Natural killer cell (primary cell): ENCODE data around the gene PEX11A. TPM values are rescaled to one million over a fixed set of nuclear protein-coding genes. Genes with fewer than 3 reads are reported as not detected.

Source experiments
- ATAC-seq, 3 donors: fragments of 150-1000 bp in 2 of 3; fragments of 200-7000 bp in 1 of 3; cut with Tn5 transposase; 1 replicate in 1 of 3; 2 replicates in 2 of 3; pipeline ENCODE4 v1.10.0; 2021; ENCODE audit warnings: mild to moderate bottlenecking in 2 of 3, moderate library complexity in 2 of 3
- DNase-seq, 2 donors: peaks; one replicate each; pipeline versions ENCODE4 v3.0.0 to v3.0.0-alpha.2; 2013 to 2021; ENCODE audit warnings: mixed read lengths in 1 of 2
- H3K27ac ChIP-seq: one replicate; pipeline ENCODE4 v1.5.1; 2013; ENCODE audit warnings: mild to moderate bottlenecking, low read length
- H3K27me3 ChIP-seq: one replicate; pipeline ENCODE4 v1.6.1; 2013; ENCODE audit warnings: low read length; ENCODE audit not compliant: control insufficient read depth, insufficient read depth
- H3K36me3 ChIP-seq: one replicate; pipeline ENCODE4 v1.6.1; 2013; ENCODE audit warnings: low read length; ENCODE audit not compliant: control insufficient read depth, insufficient read depth
- H3K4me1 ChIP-seq: one replicate; pipeline ENCODE4 v1.6.1; 2013; ENCODE audit warnings: low read length; ENCODE audit not compliant: control insufficient read depth, insufficient read depth
- H3K4me3 ChIP-seq: one replicate; pipeline ENCODE4 v1.5.1; 2013; ENCODE audit warnings: low read length
- H3K9me3 ChIP-seq: one replicate; pipeline ENCODE4 v1.6.1; 2013; ENCODE audit warnings: low read length; ENCODE audit not compliant: control insufficient read depth, insufficient read depth
- H3K27ac Mint-ChIP-seq, 2 donors: one replicate each; pipeline ENCODE4 v1.8.0; 2022; ENCODE audit warnings: mild to moderate bottlenecking in 2 of 2, mixed read lengths in 2 of 2, moderate library complexity in 1 of 2
- H3K27me3 Mint-ChIP-seq, 2 donors: one replicate each; pipeline ENCODE4 v1.8.0; 2022; ENCODE audit warnings: low read depth in 2 of 2, mixed read lengths in 2 of 2
- H3K36me3 Mint-ChIP-seq: one replicate; pipeline ENCODE4 v1.8.0; 2022; ENCODE audit warnings: mixed read lengths
- H3K4me1 Mint-ChIP-seq, 2 donors: one replicate each; pipeline ENCODE4 v1.8.0; 2022; ENCODE audit warnings: mixed read lengths in 2 of 2
- H3K4me3 Mint-ChIP-seq: one replicate; pipeline ENCODE4 v1.8.0; 2022; ENCODE audit warnings: mild to moderate bottlenecking, moderate library complexity, mixed read lengths
- H3K9me3 Mint-ChIP-seq, 2 donors: one replicate each; pipeline ENCODE4 v1.8.0; 2022; ENCODE audit warnings: mixed read lengths in 2 of 2
- WGBS: methylation state at CpG from one replicate; pipeline ENCODE4 v1.1.7; 2013; ENCODE audit warnings: missing lambda C conversion rate; ENCODE audit not compliant: insufficient coverage; 5-methylcytosine and 5-hydroxymethylcytosine counted together
- intact Hi-C: fragments of 100-400 bp; cut with micrococcal nuclease; formaldehyde crosslinking; loops from one replicate; pipeline ENCODE4 v1.14.2; 2022
- total RNA-seq, 4 donors: library from RNA; stranded (reverse); fragments of 120-200 nt in 1 of 4; gene quantifications; one replicate each; pipeline versions ENCODE4 v1.2.3 to v1.2.4, GENCODE V29; 2013 to 2022
- TF ChIP-seq, protein P1 (sequence below): fragments of 200-600 bp; IDR thresholded peaks from one replicate; pipeline ENCODE4 v1.8.0; 2022; ENCODE audit warnings: antibody characterized with exemption

The PEX11A gene
- total RNA-seq, 3 donors from 2014 or later (not counting 1 experiment from before 2014, with no cell fraction given): 2.0 to 3.1 (median 3.1) TPM

DNA sequence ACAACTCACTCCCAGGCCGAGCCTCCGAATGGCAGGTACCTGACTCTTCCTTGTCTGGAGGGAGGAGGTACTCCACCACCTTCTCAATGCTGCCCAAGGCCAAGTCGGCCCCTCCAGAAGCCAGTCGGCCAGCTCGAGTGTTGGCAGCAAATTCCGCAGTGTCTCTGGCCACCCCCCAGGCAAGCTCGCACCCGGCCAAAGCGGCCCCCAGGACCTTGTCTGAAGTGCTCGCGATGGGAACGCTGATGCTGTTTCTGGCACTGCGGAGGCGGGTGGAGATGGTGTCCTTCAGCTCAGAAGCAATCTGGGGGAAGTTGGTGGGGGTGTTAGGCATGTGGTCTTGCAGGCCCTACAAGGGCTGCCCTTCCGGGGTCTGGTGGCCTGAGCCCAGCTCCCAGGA is 20.6 kb downstream of the PEX11A start:
- Mint-ChIP-seq H3K36me3 (no peaks in the 10 kb centered on the region), H3K27me3 (peaks cover 0 to 1% of the 10 kb centered on the region in 2 donors), H3K4me3 (no peak overlapping the region), H3K9me3 (no peaks in the 10 kb centered on the region), H3K27ac (no peak overlapping the region), H3K4me1 (peaks cover 0 to 2% of the 10 kb centered on the region in 2 donors)
- Histone ChIP-seq H3K36me3 (no peaks in the 10 kb centered on the region), H3K27me3 (peaks cover 2% of the 10 kb centered on the region), H3K4me1 (peaks cover 12% of the 10 kb centered on the region), H3K9me3 (no peaks in the 10 kb centered on the region), H3K4me3 (no peak overlapping the region), H3K27ac (no peak overlapping the region)
- ATAC-seq (no peak), DNase-seq (no peak)
- 95% methylated on average over 15 of the region's 15 CpGs for WGBS
- intact Hi-C loops: no loop called here
- TF ChIP-seq, protein P1, sequence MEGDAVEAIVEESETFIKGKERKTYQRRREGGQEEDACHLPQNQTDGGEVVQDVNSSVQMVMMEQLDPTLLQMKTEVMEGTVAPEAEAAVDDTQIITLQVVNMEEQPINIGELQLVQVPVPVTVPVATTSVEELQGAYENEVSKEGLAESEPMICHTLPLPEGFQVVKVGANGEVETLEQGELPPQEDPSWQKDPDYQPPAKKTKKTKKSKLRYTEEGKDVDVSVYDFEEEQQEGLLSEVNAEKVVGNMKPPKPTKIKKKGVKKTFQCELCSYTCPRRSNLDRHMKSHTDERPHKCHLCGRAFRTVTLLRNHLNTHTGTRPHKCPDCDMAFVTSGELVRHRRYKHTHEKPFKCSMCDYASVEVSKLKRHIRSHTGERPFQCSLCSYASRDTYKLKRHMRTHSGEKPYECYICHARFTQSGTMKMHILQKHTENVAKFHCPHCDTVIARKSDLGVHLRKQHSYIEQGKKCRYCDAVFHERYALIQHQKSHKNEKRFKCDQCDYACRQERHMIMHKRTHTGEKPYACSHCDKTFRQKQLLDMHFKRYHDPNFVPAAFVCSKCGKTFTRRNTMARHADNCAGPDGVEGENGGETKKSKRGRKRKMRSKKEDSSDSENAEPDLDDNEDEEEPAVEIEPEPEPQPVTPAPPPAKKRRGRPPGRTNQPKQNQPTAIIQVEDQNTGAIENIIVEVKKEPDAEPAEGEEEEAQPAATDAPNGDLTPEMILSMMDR: no peak

DNA sequence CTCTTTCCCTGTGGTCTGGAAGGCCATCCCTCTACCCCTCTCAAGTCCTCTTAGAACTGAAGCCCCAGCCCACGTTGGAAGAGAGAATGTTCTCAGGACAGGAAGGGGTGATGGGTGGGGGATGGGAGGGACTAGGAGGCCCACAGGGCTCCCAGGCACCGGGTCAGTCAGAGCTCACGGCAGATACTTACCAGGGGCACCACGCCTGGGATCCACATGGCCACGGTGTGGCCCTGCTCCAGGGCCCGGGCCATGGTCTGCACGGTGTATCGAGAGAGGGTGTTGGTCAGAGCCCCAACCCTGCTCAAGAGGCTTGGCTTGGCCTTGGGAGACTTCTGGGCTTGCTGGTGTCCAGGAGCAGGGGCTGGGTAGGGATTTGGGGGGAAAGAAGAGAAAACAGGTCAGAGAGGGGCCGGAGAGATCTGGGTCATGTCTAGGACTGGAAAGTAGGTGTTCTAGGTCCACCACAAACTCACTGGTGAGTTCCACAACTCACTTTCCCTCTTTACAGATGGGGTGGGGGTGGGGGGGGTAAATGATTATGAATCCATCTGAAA is 21.2 kb downstream of the PEX11A start:
- intact Hi-C loops: no loop called here
- H3K27me3 Mint-ChIP-seq: peaks cover 0 to 7% of the 10 kb centered on the region in 2 donors

GRCh38 chr15:89668171-89668570 is 22.4 kb downstream of the PEX11A start:
- no peak overlapping the region for H3K27ac Mint-ChIP-seq

More for the DNA sequence above, 21.2 kb downstream of the PEX11A start:
- H3K27ac Mint-ChIP-seq: no peak overlapping the region
- no peaks in the 10 kb centered on the region for H3K9me3 ChIP-seq
- DNase-seq (no peak), ATAC-seq (no peak)
- H3K9me3 Mint-ChIP-seq: no peaks in the 10 kb centered on the region
- no peak overlapping the region for H3K4me3 ChIP-seq
- H3K27ac ChIP-seq: no peak overlapping the region
- no peak overlapping the region for H3K4me3 Mint-ChIP-seq
- H3K36me3 Mint-ChIP-seq: no peaks in the 10 kb centered on the region
- H3K4me1 ChIP-seq: peaks cover 12% of the 10 kb centered on the region
- H3K36me3 ChIP-seq: no peaks in the 10 kb centered on the region
- peaks cover 0 to 7% of the 10 kb centered on the region in 2 donors for H3K4me1 Mint-ChIP-seq
- WGBS: 91% methylated on average over 7 of the region's 9 CpGs
- TF ChIP-seq, protein P1: no peak
- peaks cover 2% of the 10 kb centered on the region for H3K27me3 ChIP-seq

More at GRCh38 chr15:89668171-89668570, 22.4 kb downstream of the PEX11A start:
- Mint-ChIP-seq H3K4me3 (no peak overlapping the region), H3K4me1 (peaks cover 0 to 7% of the 10 kb centered on the region in 2 donors), H3K9me3 (no peaks in the 10 kb centered on the region), H3K27me3 (peaks cover 0 to 9% of the 10 kb centered on the region in 2 donors), H3K36me3 (no peaks in the 10 kb centered on the region)
- no peaks in the 10 kb centered on the region for H3K36me3 ChIP-seq
- H3K27me3 ChIP-seq: peaks cover 2% of the 10 kb centered on the region
- WGBS: 100% methylated on average over 2 of the region's 3 CpGs
- intact Hi-C loops: no loop called here
- no peak overlapping the region for H3K4me3 ChIP-seq
- TF ChIP-seq, protein P1: no peak
- H3K27ac ChIP-seq: no peak overlapping the region
- H3K9me3 ChIP-seq: no peaks in the 10 kb centered on the region
- peaks cover 12% of the 10 kb centered on the region for H3K4me1 ChIP-seq
- ATAC-seq: no peak
- DNase-seq: no peak
